ENCODE measurements around the gene SSR3. TPM values are rescaled to one million over a fixed set of nuclear protein-coding genes. Genes with fewer than 3 reads are reported as not detected.

Gene SSR3
- total and polyA plus RNA-seq, 9 of the 15 experiments (the other 6 are each of a cell fraction or from before 2014, with no cell fraction given): 104 to 464 (median 307) TPM

DNA sequence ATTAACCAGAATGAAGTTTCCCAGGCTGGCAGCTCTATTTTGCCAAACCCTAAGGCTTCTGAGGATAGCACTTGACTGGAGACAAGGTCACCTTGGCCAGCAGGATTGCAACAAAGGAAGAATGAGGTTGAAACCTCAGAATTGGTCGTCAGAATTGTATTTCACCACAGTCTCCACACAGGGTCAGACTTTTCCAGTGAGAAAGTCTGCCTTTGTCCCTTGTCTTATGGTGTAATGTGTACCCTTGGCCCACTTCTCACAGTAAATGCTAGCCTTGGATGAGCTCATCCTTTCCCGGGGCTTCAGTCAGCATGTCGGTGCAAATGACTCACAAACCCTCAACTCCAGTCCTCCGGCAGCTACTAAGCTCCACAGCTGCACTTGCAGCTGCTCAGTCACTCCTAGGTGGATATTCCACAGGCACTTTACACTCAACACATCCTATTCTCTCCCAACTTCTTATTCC is 19.7 kb downstream of the SSR3 start (continued):
- TF ChIP-seq, protein P1, sequence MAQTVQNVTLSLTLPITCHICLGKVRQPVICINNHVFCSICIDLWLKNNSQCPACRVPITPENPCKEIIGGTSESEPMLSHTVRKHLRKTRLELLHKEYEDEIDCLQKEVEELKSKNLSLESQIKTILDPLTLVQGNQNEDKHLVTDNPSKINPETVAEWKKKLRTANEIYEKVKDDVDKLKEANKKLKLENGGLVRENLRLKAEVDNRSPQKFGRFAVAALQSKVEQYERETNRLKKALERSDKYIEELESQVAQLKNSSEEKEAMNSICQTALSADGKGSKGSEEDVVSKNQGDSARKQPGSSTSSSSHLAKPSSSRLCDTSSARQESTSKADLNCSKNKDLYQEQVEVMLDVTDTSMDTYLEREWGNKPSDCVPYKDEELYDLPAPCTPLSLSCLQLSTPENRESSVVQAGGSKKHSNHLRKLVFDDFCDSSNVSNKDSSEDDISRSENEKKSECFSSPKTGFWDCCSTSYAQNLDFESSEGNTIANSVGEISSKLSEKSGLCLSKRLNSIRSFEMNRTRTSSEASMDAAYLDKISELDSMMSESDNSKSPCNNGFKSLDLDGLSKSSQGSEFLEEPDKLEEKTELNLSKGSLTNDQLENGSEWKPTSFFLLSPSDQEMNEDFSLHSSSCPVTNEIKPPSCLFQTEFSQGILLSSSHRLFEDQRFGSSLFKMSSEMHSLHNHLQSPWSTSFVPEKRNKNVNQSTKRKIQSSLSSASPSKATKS (CRISPR knock-in tag; IDR thresholded peaks at IDR 0.05): no peak
- TF ChIP-seq MCM2 (IDR thresholded peaks at IDR 0.05; ENCODE audit: low read depth): no peak
- TF ChIP-seq TRIM24 (IDR thresholded peaks at IDR 0.05): peak in 1 of 2 experiments; percentile 43; a peak in 1 of 4 replicates
- TF ChIP-seq ZC3H8 (IDR thresholded peaks at IDR 0.05): no peak
- TF ChIP-seq POLR2A (conservative IDR thresholded peaks at IDR 0.05): no peak
- TF ChIP-seq, protein P2, sequence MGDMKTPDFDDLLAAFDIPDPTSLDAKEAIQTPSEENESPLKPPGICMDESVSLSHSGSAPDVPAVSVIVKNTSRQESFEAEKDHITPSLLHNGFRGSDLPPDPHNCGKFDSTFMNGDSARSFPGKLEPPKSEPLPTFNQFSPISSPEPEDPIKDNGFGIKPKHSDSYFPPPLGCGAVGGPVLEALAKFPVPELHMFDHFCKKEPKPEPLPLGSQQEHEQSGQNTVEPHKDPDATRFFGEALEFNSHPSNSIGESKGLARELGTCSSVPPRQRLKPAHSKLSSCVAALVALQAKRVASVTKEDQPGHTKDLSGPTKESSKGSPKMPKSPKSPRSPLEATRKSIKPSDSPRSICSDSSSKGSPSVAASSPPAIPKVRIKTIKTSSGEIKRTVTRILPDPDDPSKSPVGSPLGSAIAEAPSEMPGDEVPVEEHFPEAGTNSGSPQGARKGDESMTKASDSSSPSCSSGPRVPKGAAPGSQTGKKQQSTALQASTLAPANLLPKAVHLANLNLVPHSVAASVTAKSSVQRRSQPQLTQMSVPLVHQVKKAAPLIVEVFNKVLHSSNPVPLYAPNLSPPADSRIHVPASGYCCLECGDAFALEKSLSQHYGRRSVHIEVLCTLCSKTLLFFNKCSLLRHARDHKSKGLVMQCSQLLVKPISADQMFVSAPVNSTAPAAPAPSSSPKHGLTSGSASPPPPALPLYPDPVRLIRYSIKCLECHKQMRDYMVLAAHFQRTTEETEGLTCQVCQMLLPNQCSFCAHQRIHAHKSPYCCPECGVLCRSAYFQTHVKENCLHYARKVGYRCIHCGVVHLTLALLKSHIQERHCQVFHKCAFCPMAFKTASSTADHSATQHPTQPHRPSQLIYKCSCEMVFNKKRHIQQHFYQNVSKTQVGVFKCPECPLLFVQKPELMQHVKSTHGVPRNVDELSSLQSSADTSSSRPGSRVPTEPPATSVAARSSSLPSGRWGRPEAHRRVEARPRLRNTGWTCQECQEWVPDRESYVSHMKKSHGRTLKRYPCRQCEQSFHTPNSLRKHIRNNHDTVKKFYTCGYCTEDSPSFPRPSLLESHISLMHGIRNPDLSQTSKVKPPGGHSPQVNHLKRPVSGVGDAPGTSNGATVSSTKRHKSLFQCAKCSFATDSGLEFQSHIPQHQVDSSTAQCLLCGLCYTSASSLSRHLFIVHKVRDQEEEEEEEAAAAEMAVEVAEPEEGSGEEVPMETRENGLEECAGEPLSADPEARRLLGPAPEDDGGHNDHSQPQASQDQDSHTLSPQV (IDR thresholded peaks at IDR 0.05): no peak
- no peak for TF ChIP-seq RBBP5 (IDR thresholded peaks at IDR 0.05; ENCODE audit: borderline replicate concordance, insufficient read depth, low read length, poor library complexity, severe bottlenecking)
- TF ChIP-seq SMARCA4 (IDR thresholded peaks at IDR 0.05): peak; percentile 40; the same call in 1 of the 2 replicates
- TF ChIP-seq GABPA (tag; conservative IDR thresholded peaks at IDR 0.05; ENCODE audit: low read depth): no peak
- TF ChIP-seq ZNF134 (CRISPR knock-in tag; conservative IDR thresholded peaks at IDR 0.05): no peak
- TF ChIP-seq CHD4 (IDR thresholded peaks at IDR 0.05; ENCODE audit: insufficient read depth, insufficient replicate concordance, low read depth, low read length, poor library complexity, severe bottlenecking): no peak
- TF ChIP-seq WHSC1 (IDR thresholded peaks at IDR 0.05; ENCODE audit: low read length): no peak
- TF ChIP-seq FOXA3 (CRISPR knock-in tag; conservative IDR thresholded peaks at IDR 0.05 in 1 of 2, IDR thresholded peaks at IDR 0.05 in 1 of 2): no peak
- TF ChIP-seq JUN (IDR thresholded peaks at IDR 0.05; ENCODE audit: borderline replicate concordance, low read depth, low read length): peak; percentile 93
- TF ChIP-seq JUN (CRISPR knock-in tag; IDR thresholded peaks at IDR 0.05; ENCODE audit: borderline replicate concordance): no peak
- peak; percentile 13 to 74; a peak in 2 of 4 replicates for TF ChIP-seq RAD21 (CRISPR knock-in tag; conservative IDR thresholded peaks at IDR 0.05 in 1 of 2, IDR thresholded peaks at IDR 0.05 in 1 of 2)
- TF ChIP-seq ATF7 (IDR thresholded peaks at IDR 0.05): peak; percentile 88
- no peak for TF ChIP-seq MCM5 (IDR thresholded peaks at IDR 0.05; ENCODE audit: low read depth)
- TF ChIP-seq, protein P3, sequence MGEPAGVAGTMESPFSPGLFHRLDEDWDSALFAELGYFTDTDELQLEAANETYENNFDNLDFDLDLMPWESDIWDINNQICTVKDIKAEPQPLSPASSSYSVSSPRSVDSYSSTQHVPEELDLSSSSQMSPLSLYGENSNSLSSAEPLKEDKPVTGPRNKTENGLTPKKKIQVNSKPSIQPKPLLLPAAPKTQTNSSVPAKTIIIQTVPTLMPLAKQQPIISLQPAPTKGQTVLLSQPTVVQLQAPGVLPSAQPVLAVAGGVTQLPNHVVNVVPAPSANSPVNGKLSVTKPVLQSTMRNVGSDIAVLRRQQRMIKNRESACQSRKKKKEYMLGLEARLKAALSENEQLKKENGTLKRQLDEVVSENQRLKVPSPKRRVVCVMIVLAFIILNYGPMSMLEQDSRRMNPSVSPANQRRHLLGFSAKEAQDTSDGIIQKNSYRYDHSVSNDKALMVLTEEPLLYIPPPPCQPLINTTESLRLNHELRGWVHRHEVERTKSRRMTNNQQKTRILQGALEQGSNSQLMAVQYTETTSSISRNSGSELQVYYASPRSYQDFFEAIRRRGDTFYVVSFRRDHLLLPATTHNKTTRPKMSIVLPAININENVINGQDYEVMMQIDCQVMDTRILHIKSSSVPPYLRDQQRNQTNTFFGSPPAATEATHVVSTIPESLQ (CRISPR knock-in tag; IDR thresholded peaks at IDR 0.05): no peak
- TF ChIP-seq MAZ (CRISPR knock-in tag; conservative IDR thresholded peaks at IDR 0.05 in 1 of 2, IDR thresholded peaks at IDR 0.05 in 1 of 2): no peak
- no peak for TF ChIP-seq DIDO1 (tag; IDR thresholded peaks at IDR 0.05; ENCODE audit: low read depth)
- TF ChIP-seq LEF1 (IDR thresholded peaks at IDR 0.05): no peak
